Iris pigment epithelial cell (primary cell): ENCODE results near the gene TMEM266.

Source experiments
- DNase-seq: peaks from one replicate; pipeline ENCODE4 v3.0.0-alpha.2; 2011; ENCODE audit warnings: low read depth

Gene TMEM266

DNA sequence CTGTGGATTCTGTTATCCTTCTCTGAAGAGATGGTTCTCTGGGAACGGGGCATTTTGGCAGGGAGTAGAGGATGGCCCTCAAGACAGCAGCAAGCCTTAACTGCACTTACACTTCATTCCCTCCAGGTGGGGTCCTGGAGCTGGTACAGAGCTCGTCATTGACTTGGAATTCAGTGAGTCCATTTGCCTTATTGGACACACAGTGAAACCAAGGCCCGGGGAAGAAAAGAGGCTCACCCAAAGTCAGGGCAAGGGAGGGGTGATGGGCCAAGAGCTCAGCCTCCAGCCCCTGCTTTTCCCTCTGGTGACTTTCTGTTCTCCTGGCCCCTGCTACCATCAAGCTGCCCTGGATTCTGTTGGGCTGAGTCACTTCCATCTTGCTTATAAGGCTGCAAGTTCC lies 125.9 kb downstream of the TMEM266 start:
- peak; percentile 85 for DNase-seq

DNA sequence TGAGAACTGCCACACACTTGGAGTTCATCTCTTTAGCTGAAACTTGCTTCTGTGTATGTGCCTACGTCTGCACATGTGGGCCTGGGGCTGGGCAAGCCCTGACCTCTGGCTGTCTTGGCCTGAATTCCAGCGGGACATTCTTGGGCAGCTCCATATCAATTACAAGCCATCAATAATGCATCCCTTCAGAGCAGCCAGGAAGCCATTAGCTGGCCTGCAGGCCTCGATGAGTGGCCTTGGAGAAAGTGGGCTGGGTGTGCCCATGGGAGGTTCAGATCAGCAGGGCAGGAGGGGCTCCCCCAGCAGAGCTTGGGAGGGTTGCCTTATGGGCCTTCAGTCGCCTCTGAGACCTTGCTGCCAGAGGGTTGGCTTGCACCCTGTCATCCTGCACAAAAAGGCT lies 127.4 kb downstream of the TMEM266 start:
- DNase-seq, result no peak

DNA sequence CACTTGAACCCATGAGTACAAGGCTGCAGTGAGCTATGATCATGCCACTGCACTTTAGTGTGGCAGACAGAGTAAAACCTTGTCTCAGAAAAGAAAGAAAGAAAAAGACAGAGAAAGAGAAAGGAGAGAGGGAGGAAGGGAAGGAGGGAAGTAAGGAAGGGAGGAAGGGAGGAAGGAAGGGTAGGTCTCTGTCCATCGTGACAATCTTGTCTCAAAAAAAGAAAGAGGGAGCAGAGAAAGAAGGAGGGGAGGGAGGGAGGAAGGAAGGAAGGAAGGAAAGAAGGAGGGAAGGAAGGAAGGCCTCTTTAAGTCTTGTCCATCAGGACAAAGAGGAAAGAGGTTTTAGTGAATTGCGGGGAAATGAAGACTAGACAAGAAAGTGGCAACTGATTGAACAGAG lies 129.3 kb downstream of the TMEM266 start:
- DNase-seq, result no peak

DNA sequence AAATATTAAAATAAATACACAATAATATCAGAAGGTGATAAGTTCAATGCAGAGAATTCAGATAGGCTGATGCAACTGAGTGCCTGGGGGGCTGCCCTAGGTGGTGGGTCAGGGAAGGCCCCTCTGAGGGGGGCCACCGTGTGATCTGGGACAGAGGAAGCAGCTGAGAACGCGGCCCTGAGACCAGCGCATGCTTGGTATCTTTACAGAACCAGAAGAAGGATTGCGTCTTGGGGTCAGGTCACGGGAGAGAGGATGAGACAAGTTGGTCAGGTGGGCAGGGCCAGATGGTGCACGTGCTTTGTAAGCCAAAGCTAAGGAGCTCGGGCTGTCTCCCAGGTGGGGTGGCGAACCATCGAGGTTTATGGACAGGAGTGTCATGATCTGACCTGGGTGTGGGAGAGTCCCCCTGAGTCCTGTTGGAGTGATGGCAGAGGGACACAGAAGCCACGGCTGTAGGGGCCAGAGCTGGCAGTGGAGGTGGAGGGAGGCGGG lies 130.3 kb downstream of the TMEM266 start:
- DNase-seq, result no peak

DNA sequence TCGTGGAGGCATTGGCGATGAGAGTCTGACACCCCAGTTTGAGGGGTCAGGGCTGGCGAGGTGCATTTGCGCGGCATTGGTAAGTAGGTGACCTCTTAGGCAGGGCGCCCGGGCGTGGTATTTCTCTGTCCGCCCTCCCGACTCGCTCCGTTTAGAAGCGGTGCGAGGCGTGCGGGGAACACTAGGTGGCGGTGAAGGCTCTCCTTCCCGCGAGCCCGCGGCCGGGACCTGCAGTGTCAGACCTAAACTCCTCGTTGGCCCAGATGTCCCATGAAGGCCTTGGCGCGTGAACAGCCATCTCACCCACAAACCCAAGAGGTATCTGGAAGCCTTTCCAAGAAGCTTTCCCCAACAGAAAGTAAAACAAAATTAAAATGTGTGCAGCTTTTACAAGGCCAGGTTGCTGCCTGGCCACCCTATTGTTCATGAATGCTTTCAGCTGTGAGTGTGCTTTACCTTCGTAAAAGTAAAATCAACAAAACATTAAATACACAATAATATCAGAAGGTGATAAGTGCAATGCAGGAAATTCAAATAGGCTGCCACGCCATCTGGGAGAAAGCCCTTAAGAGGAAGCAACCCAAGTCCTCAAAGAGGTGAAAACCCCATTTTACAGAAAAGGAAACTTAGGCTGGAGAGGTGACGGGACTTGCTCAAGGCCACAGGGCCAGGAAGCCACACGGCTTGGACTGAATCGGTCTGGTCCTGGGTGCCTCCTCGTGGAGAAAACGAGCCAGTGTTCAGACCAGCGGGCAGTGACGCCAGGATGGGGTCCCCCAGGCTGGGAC lies 131.2 kb downstream of the TMEM266 start:
- DNase-seq, result peak; percentile 72

DNA sequence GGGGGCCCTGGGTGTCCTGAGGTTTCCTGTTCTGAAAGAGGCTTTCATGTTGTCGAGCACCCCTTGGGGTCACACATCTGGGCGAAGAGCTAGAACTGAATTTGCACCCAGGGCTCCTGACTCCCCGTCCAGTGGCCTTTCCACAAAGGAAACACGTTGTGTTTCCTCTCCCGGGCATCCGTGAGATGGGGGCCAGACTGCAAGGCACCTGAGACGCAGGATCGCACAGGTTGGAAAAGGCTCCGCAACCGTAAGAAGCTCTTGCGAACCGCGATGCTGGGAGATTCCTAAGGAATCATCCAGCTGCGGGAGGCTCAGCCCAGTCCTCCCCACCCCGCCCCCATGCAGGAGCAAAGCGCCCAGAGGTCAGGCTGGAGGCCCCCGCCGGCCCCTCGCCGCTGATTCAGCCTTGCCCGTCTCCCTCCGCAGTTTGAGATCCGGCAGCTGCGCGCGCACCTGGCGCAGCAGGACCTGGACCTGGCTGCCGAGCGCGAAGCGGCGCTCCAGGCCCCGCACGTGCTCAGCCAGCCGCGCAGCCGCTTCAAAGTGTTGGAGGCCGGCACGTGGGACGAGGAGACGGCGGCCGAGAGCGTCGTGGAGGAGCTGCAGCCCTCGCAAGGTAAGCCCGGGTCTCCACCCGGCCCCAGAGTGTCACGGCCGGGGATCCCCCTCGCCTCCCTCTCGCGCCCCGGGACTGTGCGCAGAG lies 131.9 kb downstream of the TMEM266 start:
- DNase-seq, result no peak

DNA sequence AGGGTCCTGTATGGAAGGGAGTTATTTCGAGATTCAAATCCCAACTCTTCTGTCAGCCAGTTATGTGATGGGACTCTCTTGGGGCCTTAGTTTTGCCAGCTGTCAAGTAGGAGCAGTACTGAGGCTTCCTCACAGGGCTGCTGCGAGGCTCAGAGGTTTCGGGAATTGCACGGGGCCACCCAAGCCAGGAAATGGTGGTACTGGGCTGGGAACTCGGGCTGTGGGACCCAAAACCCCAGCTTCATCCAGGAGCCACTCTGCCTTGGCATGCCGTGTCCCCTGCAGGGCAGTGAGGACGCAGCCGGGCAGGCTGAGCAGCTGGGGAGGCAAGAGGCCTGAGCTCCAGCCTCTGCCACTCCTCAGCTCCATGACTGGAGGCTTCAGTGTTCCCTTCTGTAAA lies 132.9 kb downstream of the TMEM266 start:
- DNase-seq, result no peak

DNA sequence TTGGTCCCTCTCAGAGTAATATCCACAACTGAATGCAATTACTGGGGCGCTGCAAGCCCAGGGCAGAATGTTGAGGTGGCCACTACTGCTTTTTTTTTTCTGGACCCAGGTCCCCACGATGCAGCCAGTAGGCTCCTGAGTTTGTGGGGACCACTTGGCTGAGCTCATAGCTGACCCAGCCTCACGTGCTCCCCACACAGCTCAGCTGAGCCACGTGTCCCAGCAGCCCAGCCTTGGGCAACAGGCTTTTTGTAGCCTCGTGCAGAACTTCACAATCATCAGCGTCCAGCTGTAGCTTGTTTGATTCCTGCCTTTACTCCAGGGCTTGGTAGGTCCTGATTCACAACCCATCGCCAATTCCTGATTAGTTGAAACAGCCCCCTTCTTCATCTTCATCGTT lies 134.1 kb downstream of the TMEM266 start:
- DNase-seq, result no peak

DNA sequence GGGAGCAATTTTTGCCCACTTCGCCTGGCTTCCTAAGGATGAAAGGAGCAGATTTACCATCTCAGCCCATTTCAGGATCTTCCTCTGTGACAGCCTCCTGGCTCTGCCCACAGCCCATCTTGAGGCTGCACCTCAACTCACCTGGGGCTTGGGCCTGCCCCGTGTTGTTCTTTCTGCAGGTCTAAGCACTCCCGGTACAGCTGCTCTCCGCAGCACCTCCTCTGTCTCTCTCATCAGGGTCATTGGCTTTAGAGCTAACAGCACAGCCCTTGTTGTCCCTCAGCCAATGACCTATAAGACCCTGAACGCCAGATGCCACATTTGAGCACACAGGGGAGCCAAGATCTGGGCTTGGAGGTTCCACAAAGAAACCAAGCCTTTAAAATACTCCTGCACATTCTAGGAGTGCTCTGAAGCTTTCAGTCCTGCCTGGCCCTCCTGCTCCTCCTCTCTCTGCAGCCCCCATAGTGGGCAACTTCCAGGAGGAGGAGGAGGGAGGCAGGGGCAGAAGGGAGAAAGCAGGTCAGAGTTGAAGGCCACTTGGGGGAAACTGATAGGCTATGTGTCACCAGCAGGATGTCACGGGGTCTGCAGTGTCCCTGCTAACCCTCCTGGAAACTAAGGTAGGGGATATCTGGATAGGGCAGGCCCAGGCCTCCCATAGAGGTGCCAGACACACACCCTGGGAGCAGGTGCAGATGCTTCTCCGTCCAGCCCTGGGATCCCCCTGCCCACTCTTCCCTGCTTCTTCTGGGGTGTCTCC lies 135.9 kb downstream of the TMEM266 start:
- no peak for DNase-seq

DNA sequence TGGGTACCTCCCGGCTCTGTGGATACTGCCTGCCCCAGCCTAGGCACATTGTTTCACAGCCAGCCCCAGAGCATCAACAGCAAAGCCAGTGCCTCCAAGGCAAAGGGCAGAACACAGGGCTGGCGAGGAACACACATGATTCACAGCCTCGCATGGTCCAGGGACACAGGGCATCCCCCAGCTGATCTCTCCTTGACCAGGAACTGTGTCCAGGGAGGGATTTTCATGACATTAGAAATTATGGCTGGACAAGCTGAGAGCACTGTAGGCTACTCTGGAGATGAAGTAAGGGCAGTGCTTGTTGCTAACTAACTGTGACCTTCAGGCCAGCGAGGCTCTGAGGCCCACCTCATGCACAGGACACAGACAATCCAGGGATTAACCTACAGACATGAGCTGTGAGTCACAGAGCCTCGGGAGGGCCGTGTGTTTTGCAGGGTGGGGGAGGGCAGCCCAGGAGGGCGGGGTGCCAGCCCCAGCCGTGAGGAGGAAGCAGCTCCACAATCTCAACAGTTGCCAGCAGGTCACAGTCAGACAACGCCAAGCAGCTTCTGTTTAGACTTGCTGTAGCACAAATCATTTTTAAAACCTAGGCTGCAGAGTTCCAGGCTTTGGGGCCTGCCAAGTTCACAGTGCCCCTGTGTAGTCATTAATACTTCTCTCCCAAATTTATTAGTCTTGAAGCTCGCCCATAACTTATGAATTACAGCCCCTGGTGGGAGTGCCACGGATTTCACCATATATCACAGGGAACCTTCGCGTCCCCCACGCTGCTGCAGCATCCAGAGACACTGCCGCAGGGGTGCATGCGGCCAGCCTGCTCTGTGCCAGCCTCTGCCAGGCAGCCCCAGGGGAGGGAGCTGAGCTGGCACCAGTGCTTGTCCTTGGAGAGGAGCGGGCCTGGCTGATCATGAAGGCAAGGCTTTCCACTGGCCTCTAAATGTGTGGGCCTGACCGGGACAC lies 136.8 kb downstream of the TMEM266 start:
- DNase-seq, result peak; percentile 93

DNA sequence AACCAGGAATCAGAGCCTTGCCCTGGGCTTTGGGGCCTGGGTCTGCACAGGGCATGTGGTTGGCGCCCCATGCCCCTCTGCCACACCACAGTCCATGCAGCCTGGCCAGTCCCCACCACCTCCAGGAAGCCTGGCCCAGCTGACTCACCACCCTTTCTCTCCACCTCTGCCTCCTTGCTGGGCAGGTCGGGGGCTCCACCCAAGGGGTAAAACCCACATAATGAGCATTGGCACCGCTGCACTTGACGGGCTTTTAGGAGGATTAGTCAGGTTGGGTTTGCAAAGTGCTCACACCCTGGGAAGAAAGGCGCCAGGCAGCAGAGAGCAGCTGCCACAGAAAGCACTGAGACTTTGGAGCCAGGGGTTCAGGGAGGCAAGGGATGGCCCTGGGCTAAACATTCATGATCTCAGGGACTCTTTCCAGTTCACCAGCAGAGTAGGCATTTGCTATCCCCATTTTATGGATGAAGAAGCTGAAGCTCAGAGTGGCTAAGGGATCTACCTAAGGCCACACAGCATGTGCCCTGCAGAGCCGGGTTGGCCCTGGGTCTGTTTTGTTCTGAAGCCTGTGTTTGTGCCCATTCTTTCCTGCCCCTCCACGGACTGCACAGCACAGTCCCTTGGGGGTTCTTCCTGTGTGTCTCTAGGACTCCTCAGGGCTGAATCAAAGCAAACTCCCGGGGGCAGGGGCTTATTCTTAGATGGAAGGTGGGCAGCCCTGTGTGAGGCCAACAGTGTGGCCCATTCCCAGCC lies 138.1 kb downstream of the TMEM266 start:
- DNase-seq, result no peak

DNA sequence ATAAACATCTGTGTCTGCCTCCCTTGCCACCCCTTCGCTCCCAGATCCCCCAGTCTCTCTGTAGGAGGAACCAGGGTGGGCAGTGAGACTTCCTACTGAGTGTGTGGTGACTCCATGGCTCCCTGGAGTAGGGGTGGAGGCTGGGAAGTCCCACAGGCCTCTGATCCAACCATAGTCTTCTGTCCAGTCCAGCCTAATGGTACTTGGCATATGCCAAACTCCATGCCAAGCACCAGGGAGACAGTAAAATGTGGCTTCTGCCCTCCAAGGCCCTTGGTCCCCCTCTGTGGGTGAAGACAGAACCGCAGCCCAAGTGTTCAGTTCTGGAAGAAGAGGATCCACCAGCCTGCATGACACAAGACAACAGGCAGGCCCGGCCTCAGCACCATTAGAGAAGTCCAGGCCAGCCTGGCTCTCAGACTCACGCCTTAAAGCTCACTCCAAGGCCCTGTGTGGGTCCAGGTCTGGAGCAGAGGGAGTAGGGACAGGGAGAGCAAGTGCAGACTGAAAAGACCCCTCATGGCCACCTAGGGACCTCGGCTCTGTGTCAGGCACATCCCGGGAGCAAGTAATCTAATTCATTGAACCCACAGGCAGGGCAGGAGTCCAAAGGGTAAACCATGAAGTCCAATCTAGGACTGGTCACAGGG lies 138.8 kb downstream of the TMEM266 start:
- no peak for DNase-seq

DNA sequence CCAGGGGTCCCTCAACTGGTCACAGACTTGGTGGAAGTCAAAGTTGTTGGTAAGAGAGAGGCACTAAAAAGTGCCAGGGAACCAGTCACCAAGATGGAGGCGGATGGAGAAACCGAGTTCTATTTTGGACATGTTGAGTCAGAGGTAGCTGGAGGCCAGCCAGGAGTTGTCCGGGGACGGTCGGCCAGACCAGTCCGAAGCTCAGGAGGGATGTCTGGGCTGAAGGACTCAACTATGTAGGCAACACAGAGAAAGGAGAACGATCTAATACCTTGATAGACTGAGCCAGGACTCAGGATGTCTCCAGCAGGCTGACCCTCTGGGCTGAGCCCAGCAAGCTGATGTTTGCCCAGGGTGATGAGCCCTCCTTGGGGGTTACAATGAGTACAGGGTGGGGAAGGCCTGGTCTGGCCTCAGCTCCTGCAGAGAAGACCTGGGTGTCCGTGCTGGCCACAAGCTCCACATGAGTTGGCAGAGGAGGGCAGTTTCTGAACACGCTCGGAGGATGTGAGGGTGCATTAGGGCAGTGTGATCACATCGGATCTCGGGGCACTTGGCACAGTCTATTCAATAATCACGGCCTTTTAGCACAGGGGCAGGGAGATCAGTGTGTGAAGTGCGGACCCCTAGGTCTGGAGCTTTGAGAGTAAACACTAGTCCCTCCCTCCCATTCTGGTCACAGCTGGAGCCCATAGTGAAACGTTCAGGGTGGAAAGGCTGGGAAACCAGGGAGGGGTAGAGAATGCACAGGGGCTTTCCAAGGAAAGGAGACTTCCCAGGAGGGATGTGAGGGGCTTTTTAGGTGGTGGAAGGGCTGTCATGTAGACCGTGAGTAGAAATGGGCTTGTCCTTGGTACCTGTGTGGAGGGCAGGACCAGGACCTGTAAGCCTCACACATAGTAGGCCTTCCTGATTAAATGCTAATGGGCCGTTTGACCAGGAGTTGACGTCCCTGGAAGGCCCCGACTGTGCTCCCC lies 139.6 kb downstream of the TMEM266 start:
- DNase-seq, result peak; percentile 93

DNA sequence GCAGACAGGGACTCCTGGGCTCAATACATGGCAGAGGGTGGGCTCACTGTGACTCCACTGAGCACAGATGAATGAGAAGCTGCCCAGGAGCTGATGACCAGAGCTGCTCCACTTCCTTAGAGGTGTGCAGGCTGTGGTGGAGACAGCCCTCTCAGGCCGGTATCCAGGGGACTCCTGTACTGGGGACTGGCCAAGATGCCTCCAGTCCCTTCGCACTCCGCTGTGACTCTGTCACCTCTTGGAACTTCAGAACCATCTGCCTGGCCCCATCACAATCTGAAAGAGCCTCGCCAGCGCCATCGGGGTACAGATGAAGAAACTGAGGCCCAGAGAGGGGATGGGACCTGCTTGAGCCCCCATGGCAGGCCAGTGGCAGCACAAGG lies 140.3 kb downstream of the TMEM266 start:
- no peak for DNase-seq

DNA sequence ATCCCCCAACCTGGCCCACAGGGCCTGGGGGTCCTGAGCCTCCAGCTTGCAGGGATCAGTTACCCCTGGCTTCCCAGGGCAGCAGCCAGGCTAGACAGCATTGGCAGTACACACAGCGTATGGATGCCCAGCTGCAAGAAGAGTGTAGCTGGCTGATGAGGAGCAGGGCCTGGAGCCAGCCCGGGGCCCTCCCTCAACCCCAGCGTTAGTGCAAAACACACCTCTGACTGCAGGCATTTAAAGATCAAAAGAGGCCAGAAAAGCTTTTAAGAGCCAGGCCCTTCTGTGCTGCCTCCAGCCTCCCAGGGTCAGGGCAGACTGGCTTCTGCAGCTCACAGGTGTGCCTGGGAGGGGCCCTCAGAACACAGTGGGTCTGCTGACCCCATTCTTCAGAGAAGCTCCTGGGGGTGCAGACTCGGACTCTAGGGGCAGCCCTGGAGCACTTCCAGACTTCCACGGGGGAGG lies 140.9 kb downstream of the TMEM266 start:
- no peak for DNase-seq

DNA sequence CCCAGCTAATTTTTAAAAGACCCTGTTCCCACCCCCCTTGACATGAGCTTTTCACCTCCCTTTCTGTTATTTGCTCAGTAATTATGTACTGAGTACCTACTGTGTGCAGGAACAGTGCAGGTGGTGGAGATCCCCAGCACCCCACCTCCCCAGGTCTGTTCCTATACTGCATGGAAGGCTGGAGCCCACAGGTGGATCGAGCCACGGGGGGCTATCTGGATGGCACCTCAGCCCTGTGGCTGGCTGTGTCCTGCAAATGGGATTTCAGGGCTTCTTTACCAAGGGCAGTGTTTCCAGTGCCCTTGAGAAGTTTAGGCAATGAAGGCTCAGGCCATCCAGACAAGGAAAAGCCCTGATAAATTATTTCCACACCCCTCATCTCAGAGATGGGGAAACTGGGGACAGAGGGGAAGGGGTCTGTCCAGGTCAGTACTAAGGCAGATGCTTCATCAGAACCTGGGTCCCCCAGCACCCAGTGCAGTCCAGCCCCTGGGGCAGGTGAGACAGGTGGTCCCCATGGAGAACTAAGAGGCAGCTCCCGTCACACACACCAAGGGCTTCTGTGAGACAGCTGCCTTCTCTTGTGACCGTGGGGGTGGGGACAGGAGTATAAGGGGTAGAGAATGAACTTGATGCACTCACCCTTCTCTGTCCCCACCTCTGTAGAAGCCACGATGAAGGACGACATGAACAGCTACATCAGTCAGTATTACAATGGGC lies 141.9 kb downstream of the TMEM266 start:
- no peak for DNase-seq

DNA sequence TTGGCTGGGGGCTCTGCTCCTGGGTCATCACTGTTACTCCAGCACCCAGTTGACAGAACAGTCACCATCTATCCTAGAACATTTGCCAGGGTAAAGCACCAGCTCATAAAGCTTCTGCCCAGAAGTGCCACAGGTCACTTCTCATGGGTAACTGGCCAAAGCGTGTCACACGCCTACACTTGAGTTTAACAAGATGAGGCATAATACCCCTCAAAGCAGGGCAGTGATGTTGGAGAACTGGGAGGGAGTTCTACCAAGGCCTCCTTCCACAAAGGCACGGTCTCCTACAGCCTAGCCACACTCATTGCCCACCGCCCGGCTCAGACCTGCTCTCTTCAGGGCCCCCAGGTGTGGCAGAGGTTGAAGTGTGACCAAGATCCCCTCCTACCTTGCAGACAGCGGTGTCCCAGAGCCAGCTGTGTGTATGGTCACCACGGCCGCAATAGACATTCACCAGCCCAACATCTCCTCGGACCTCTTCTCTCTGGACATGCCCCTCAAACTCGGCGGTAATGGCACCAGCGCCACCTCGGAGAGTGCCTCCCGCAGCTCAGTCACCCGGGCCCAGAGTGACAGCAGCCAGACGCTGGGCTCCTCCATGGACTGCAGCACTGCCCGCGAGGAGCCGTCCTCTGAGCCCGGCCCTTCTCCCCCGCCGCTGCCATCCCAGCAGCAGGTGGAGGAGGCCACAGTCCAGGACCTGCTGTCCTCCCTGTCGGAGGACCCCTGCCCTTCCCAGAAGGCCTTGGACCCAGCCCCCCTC lies 143.7 kb downstream of the TMEM266 start:
- no peak for DNase-seq
